GM23338 (cell line): Measurements from ENCODE around the gene DCTPP1. TPM values are rescaled to one million over a fixed set of nuclear protein-coding genes. Genes with fewer than 3 reads are reported as not detected.

Experiments used
- ATAC-seq: fragments of 200-7000 bp; cut with Tn5 transposase; 3 replicates; pipeline ENCODE4 v1.9.1; 2020
- DNase-seq: peaks from one replicate; pipeline ENCODE4 v3.0.0-alpha.2; 2015; ENCODE audit warnings: low spot score
- H2AFZ ChIP-seq: fragments of 200-600 bp; sonication (generic); 2 replicates; pipeline ENCODE4 v1.8.0; 2016; ENCODE audit warnings: antibody characterized with exemption, mild to moderate bottlenecking, moderate library complexity
- H3F3A ChIP-seq: fragments of 200-600 bp; sonication (generic); replicated peaks from 2 replicates; pipeline ENCODE4 v1.8.0; 2017; ENCODE audit warnings: antibody characterized with exemption, mixed run types, low read depth
- H3K27ac ChIP-seq: fragments of 200-600 bp; sonication (generic); 2 replicates; pipeline ENCODE4 v1.6.1; 2016; ENCODE audit warnings: low read depth
- H3K27me3 ChIP-seq: fragments of 200-600 bp; sonication (generic); 2 replicates; pipeline ENCODE4 v1.8.0; 2016; ENCODE audit warnings: mild to moderate bottlenecking, mixed run types, moderate library complexity; ENCODE audit not compliant: insufficient read depth
- H3K36me3 ChIP-seq: fragments of 200-600 bp; sonication (generic); 2 replicates; pipeline ENCODE4 v1.8.0; 2016; ENCODE audit warnings: mild to moderate bottlenecking; ENCODE audit not compliant: insufficient read depth
- H3K4me1 ChIP-seq: fragments of 200-600 bp; sonication (generic); 2 replicates; pipeline ENCODE4 v1.8.0; 2016; ENCODE audit warnings: mild to moderate bottlenecking, moderate library complexity; ENCODE audit not compliant: insufficient read depth
- H3K4me2 ChIP-seq: fragments of 200-600 bp; sonication (generic); 2 replicates; pipeline ENCODE4 v1.7.1; 2017; ENCODE audit warnings: mixed run types
- H3K4me3 ChIP-seq: fragments of 200-600 bp; sonication (generic); 2 replicates; pipeline ENCODE4 v1.6.1; 2016; ENCODE audit warnings: mixed run types
- H3K79me2 ChIP-seq: fragments of 200-600 bp; sonication (generic); replicated peaks from 2 replicates; pipeline ENCODE4 v1.8.0; 2017; ENCODE audit warnings: mild to moderate bottlenecking; ENCODE audit not compliant: insufficient read depth
- H3K9me2 ChIP-seq: fragments of 200-600 bp; sonication (generic); 2 replicates; pipeline ENCODE4 v1.8.0; 2017; ENCODE audit not compliant: insufficient read depth
- H4K20me1 ChIP-seq: fragments of 200-600 bp; sonication (generic); replicated peaks from 2 replicates; pipeline ENCODE4 v1.8.0; 2017; ENCODE audit warnings: mild to moderate bottlenecking; ENCODE audit not compliant: insufficient read depth
- H3K27ac Mint-ChIP-seq: 2 replicates; pipeline ENCODE4 v1.8.0; 2020; ENCODE audit warnings: inconsistent platforms, mild to moderate bottlenecking, moderate library complexity, mixed read lengths
- H3K27me3 Mint-ChIP-seq: 3 replicates; pipeline ENCODE4 v1.8.0; 2022; ENCODE audit warnings: low read depth, mild to moderate bottlenecking, moderate library complexity, mixed read lengths, inconsistent platforms; ENCODE audit not compliant: insufficient read depth, poor library complexity
- H3K36me3 Mint-ChIP-seq: 3 replicates; pipeline ENCODE4 v1.8.0; 2021; ENCODE audit warnings: low read depth, mild to moderate bottlenecking, inconsistent platforms, moderate library complexity, mixed read lengths
- H3K4me1 Mint-ChIP-seq: 3 replicates; pipeline ENCODE4 v1.8.0; 2020; ENCODE audit warnings: mild to moderate bottlenecking, inconsistent platforms, mixed read lengths
- H3K4me3 Mint-ChIP-seq: 3 replicates; pipeline ENCODE4 v1.8.0; 2021; ENCODE audit warnings: moderate library complexity, mild to moderate bottlenecking, inconsistent platforms, mixed read lengths
- H3K9me3 Mint-ChIP-seq: 3 replicates; pipeline ENCODE4 v1.8.0; 2020; ENCODE audit warnings: moderate library complexity, mild to moderate bottlenecking, inconsistent platforms, mixed read lengths
- CREB1 ChIP-seq: fragments of 250-450 bp; sonication (Bioruptor Pico); IDR thresholded peaks from 2 replicates; pipeline ENCODE4 v1.5.0; 2020; ENCODE audit warnings: low read depth, mild to moderate bottlenecking, moderate library complexity
- EZH2 ChIP-seq: fragments of 200-600 bp; sonication (generic); IDR thresholded peaks from one replicate; pipeline ENCODE4 v1.8.0; 2017; ENCODE audit warnings: antibody characterized with exemption, mild to moderate bottlenecking, low read depth; ENCODE audit not compliant: unreplicated experiment
- EZH2phosphoT487 ChIP-seq: fragments of 200-600 bp; sonication (generic); IDR thresholded peaks from one replicate; pipeline ENCODE4 v1.8.1; 2018; ENCODE audit warnings: antibody characterized with exemption; ENCODE audit not compliant: unreplicated experiment
- JUNB ChIP-seq: IDR thresholded peaks from one replicate; pipeline ENCODE4 v1.6.1; 2016; ENCODE audit warnings: antibody characterized with exemption; ENCODE audit not compliant: unreplicated experiment
- NANOG ChIP-seq: IDR thresholded peaks from 2 replicates; pipeline ENCODE4 v1.6.1; 2016; ENCODE audit warnings: antibody characterized with exemption, borderline replicate concordance
- POLR2AphosphoS5 ChIP-seq: IDR thresholded peaks from 2 replicates; pipeline ENCODE4 v1.6.1; 2016; ENCODE audit warnings: antibody characterized with exemption, low read depth
- REST ChIP-seq: IDR thresholded peaks from one replicate; pipeline ENCODE4 v1.6.1; 2018; ENCODE audit warnings: antibody characterized with exemption; ENCODE audit not compliant: unreplicated experiment
- STAT1 ChIP-seq: IDR thresholded peaks from one replicate; pipeline ENCODE4 v1.6.1; 2016; ENCODE audit warnings: antibody characterized with exemption; ENCODE audit not compliant: unreplicated experiment
- ZNF114 ChIP-seq: fragments of 250-450 bp; sonication (Bioruptor Pico); IDR thresholded peaks from 2 replicates; pipeline ENCODE4 v1.5.0; 2020; ENCODE audit warnings: mild to moderate bottlenecking, moderate library complexity
- ZNF331 ChIP-seq: fragments of 250-450 bp; sonication (Bioruptor Pico); IDR thresholded peaks from 2 replicates; pipeline ENCODE4 v1.5.0; 2020; ENCODE audit warnings: low read depth, mild to moderate bottlenecking, moderate library complexity
- ZNF462 ChIP-seq: fragments of 250-450 bp; sonication (Bioruptor Pico); IDR thresholded peaks from 2 replicates; pipeline ENCODE4 v1.5.0; 2020; ENCODE audit warnings: mild to moderate bottlenecking, moderate library complexity
- polyA plus RNA-seq: library from polyadenylated mRNA; unstranded; fragments of >200 nt; fragmentation: Nextera tagmentation; extraction: Ambion mirVana; gene quantifications from 2 replicates; pipeline ENCODE4 v1.2.1, GENCODE V29; 2016
- total RNA-seq: library from RNA; depleted of rRNA; stranded (reverse); fragments of >200 nt; shearing (Covaris generic); gene quantifications from 2 replicates; pipeline ENCODE4 v1.2.3, GENCODE V29; 2014
- TF ChIP-seq, protein P1 (sequence below): IDR thresholded peaks from 2 replicates; pipeline ENCODE4 v1.6.1; 2016; ENCODE audit warnings: antibody characterized with exemption
- TF ChIP-seq, protein P2 (sequence below), 2 experiments: fragments of 200-600 bp in 1 of 2; sonication (generic) in 1 of 2; conservative IDR thresholded peaks; 2 replicates each; pipeline versions ENCODE4 v1.5.1 to v1.6.1; 2016 to 2017; ENCODE audit warnings: antibody characterized with exemption in 2 of 2, low read depth in 2 of 2, mild to moderate bottlenecking in 2 of 2, moderate library complexity in 1 of 2

DCTPP1 gene
- total and polyA plus RNA-seq, 2 experiments from 2014 or later, result 54.1 to 58.3 TPM

- peak overlapping the region; percentile 99 for H3K4me2 ChIP-seq
- no peaks in the 10 kb centered on the region for H3K9me2 ChIP-seq
- peak overlapping the region; percentile 94 for H3K27ac Mint-ChIP-seq
- DNase-seq (no peak), ATAC-seq (no peak)
- peaks cover 7% of the 10 kb centered on the region; the same call in 1 of the 2 replicates for H4K20me1 ChIP-seq
- H3K79me2 ChIP-seq, result peaks cover 13% of the 10 kb centered on the region; the same call in 1 of the 2 replicates
- H3K27ac ChIP-seq, result peak overlapping the region; percentile 93
- H3F3A ChIP-seq, result peaks cover 14% of the 10 kb centered on the region
- peak overlapping the region; percentile 99 for H2AFZ ChIP-seq
- peaks cover 21% of the 10 kb centered on the region for H3K36me3 Mint-ChIP-seq
- TF ChIP-seq REST, result no peak
- no peak for TF ChIP-seq ZNF331 (CRISPR knock-in tag)
- TF ChIP-seq ZNF114 (CRISPR knock-in tag), result no peak
- no peak for TF ChIP-seq NANOG
- no peak for TF ChIP-seq EZH2
- TF ChIP-seq ZNF462 (CRISPR knock-in tag), result no peak
- no peak for TF ChIP-seq CREB1 (CRISPR knock-in tag)
- TF ChIP-seq, protein P1, sequence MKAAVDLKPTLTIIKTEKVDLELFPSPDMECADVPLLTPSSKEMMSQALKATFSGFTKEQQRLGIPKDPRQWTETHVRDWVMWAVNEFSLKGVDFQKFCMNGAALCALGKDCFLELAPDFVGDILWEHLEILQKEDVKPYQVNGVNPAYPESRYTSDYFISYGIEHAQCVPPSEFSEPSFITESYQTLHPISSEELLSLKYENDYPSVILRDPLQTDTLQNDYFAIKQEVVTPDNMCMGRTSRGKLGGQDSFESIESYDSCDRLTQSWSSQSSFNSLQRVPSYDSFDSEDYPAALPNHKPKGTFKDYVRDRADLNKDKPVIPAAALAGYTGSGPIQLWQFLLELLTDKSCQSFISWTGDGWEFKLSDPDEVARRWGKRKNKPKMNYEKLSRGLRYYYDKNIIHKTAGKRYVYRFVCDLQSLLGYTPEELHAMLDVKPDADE, result no peak
- no peak for TF ChIP-seq STAT1
- TF ChIP-seq, protein P2, sequence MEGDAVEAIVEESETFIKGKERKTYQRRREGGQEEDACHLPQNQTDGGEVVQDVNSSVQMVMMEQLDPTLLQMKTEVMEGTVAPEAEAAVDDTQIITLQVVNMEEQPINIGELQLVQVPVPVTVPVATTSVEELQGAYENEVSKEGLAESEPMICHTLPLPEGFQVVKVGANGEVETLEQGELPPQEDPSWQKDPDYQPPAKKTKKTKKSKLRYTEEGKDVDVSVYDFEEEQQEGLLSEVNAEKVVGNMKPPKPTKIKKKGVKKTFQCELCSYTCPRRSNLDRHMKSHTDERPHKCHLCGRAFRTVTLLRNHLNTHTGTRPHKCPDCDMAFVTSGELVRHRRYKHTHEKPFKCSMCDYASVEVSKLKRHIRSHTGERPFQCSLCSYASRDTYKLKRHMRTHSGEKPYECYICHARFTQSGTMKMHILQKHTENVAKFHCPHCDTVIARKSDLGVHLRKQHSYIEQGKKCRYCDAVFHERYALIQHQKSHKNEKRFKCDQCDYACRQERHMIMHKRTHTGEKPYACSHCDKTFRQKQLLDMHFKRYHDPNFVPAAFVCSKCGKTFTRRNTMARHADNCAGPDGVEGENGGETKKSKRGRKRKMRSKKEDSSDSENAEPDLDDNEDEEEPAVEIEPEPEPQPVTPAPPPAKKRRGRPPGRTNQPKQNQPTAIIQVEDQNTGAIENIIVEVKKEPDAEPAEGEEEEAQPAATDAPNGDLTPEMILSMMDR (conservative IDR thresholded peaks at IDR 0.05; ENCODE audit: low read depth in 2 of 2), result no peak
- no peak for TF ChIP-seq EZH2phosphoT487
- no peak for TF ChIP-seq POLR2AphosphoS5
- TF ChIP-seq JUNB, result no peak
- no peaks in the 10 kb centered on the region for H3K36me3 ChIP-seq
- peaks cover 14% of the 10 kb centered on the region for H3K27me3 Mint-ChIP-seq
- no peaks in the 10 kb centered on the region for H3K27me3 ChIP-seq
- H3K9me3 Mint-ChIP-seq, result no peaks in the 10 kb centered on the region
- peak overlapping the region; percentile 91 for H3K4me3 ChIP-seq
- peak overlapping the region; percentile 91 for H3K4me3 Mint-ChIP-seq
- peaks cover 8% of the 10 kb centered on the region for H3K4me1 ChIP-seq
- H3K4me1 Mint-ChIP-seq, result peaks cover 16% of the 10 kb centered on the region
Observed at GRCh38 chr16:30406795-30407101, 23.1 kb downstream of the DCTPP1 start.
